Cardiac fibroblast (primary cell): ENCODE results near the gene SRGAP3.

Experiments used
- DNase-seq, 2 donors: peaks; one replicate each; pipeline versions ENCODE4 v3.0.0 to v3.0.0-alpha.2; 2010; ENCODE audit warnings: low read depth in 2 of 2
- H3K4me3 ChIP-seq, 2 donors: replicated peaks in 1 of 2; 1 replicate in 1 of 2; 2 replicates in 1 of 2; pipeline ENCODE4 v1.5.1; 2011; ENCODE audit warnings: low read depth in 2 of 2, low read length in 2 of 2, mild to moderate bottlenecking in 2 of 2, moderate library complexity in 1 of 2
- CTCF ChIP-seq: IDR thresholded peaks from one replicate; pipeline ENCODE4 v1.5.1; 2011; ENCODE audit warnings: low read depth, mild to moderate bottlenecking, low read length, inconsistent platforms

SRGAP3 gene

DNA sequence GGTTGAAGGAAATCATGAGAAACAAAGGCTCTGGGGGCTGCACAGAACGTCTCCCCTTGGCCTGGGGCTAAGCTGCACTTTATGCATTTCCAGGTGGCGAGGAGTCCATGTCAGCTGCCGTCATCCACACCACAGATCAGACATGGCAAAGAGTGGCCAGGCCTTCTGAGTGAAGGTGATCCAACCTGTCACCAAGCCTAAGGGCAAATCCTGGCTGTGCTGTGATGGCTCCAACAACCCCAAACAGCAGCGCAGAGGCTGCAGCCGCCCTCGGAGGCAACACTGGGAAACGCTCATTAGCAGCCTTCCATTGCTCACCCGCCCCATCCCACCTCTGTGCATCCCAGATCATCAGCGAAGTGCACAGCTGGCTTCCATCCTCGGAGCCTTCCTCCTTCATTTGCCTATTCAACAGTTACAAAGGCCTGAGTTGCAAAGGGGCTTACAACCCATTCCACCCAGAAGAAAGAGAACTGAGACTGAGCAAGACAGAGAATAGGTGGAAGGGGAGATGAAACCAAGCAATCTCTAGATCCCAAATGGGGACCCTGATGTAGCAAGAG, 55.7 kb downstream of the SRGAP3 start:
- no peak for TF ChIP-seq CTCF
- no peak overlapping the region for H3K4me3 ChIP-seq
- no peak for DNase-seq

- no peak overlapping the region for H3K4me3 ChIP-seq
- no peak for DNase-seq
- TF ChIP-seq CTCF, result no peak
Observed at GRCh38 chr3:9193211-9193610, 56.2 kb downstream of the SRGAP3 start.

DNA sequence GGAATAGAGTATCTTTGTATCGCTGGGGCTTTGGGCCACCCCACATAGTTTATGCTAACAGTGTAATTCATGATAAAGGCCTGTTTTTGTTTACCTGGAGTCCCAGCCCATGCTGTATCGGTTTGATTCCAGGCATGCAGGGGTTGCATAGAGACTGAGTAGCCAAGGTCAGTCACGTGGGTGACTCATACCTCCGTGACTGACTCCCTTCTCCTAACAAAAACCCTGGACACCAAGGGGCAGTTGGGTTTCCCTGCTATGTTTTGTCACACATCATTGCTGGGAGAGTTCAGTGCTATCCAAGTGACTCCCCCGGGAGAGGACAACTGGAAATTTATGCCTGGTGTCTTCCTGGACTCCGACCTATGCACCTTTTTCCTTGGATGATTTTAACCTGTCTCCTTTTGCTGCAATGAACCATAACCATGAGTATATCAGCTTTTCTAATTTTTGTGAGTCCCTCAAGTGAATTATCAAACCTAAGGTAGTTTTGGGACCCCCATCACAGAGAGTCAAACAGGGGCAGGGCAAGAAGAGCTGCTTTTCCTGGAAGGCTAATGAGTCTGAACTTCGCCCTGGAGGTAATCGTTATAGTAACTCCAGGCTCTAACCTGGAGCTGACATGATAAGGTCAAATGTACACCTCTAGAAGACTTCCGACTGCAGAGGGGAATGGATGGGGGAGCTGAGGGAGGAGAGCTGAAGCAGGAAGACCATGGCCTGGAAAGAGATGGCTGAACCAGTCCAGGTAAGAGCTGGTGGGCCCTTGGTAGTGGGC, 57.0 kb downstream of the SRGAP3 start:
- TF ChIP-seq CTCF, result no peak
- DNase-seq, result no peak
- no peak overlapping the region for H3K4me3 ChIP-seq

- no peak overlapping the region for H3K4me3 ChIP-seq
- TF ChIP-seq CTCF, result no peak
- DNase-seq, result no peak
Observed at GRCh38 chr3:9190276-9190675, 59.2 kb downstream of the SRGAP3 start.

DNA sequence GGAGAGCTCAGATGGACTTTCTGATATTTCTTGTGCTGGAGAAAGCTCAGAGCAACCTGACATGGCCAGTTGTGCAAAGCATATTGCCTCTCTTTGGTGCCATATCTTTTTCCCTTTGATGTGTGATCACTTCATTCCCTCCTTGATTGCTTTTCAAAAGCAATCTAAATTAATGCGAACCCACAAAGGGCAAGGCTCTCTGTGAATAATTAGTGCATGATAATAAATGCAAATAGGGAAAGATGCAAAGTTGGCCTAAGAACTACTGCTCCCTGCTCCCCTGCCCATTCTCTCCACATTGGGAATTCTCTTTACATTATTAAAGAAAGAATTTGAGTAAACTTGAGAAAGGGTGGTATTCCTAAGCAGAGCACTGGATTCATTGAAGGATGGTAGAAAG, 60.9 kb downstream of the SRGAP3 start:
- no peak for TF ChIP-seq CTCF

DNA sequence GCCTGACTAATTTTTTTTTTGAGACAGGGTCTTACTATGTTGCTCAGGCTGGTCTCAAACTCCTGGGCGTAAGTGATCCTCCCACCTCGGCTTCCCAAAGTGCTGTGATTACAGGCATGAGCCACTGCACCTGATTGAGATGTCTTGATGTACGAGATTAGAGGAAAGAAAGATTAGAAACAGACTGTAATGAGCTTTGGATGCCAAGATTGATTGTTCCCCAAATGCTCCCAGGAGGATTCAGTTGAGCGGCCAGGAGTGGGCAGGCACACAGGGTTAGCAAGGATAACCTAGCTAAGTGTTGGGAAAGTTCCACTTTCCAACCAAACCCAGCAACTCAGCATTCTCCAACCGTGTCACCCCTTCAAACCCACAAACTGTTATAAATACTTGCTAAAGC, 63.7 kb downstream of the SRGAP3 start:
- TF ChIP-seq CTCF, result no peak
- H3K4me3 ChIP-seq, result no peak overlapping the region
- DNase-seq, result no peak

More for the DNA sequence above, 60.9 kb downstream of the SRGAP3 start:
- no peak for DNase-seq
- no peak overlapping the region for H3K4me3 ChIP-seq
